ENCODE results near the gene FBXO31.
"Not testable (repeated sequence)": the region's sequence is repeated elsewhere in the genome, so short reads cannot be mapped to it uniquely, and the experiment has no call there.

FBXO31 gene

GRCh38 chr16:87391950-87392820 is 8.6 kb upstream of the FBXO31 start, which contains the start of gene MAP1LC3B:
Gene MAP1LC3B, plus strand, starts transcription at chr16:87392336. Its CDS starts 92 bp downstream, at chr16:87392428.
- Histone ChIP-seq H3K4me3 (ENCODE audit: low read length in 2 of 2) (peak within 1 kb of the TSS; percentile 87 to 90), H3K27ac (ENCODE audit: low read length) (peak within 1 kb of the TSS; percentile 96), H3K9ac (ENCODE audit: low read length in 2 of 2) (peak within 1 kb of the TSS; percentile 82 to 86), H3K36me3 (ENCODE audit: control insufficient read depth in 2 of 2, insufficient read depth in 2 of 2, low read length in 2 of 2) (no peaks in the 10 kb centered on the region), H3K4me1 (ENCODE audit: control insufficient read depth, insufficient read depth, low read length) (peaks cover 39% of the 10 kb centered on the region), H3K9me3 (ENCODE audit: control insufficient read depth in 2 of 2, low read length in 2 of 2) (no peaks in the 10 kb centered on the region), H3K27me3 (ENCODE audit: control insufficient read depth in 1 of 2, insufficient read depth in 2 of 2, low read length in 2 of 2) (no peaks in the 10 kb centered on the region)

- Histone ChIP-seq H3K27me3 (ENCODE audit: control insufficient read depth in 1 of 2, insufficient read depth in 2 of 2, low read length in 2 of 2) (no peaks in the 10 kb centered on the region), H3K36me3 (ENCODE audit: control insufficient read depth in 2 of 2, insufficient read depth in 2 of 2, low read length in 2 of 2) (no peaks in the 10 kb centered on the region), H3K4me1 (ENCODE audit: control insufficient read depth, insufficient read depth, low read length) (peaks cover 42% of the 10 kb centered on the region), H3K4me3 (ENCODE audit: low read length in 2 of 2) (peak overlapping the region; percentile 62 to 90), H3K9me3 (ENCODE audit: control insufficient read depth in 2 of 2, low read length in 2 of 2) (no peaks in the 10 kb centered on the region), H3K27ac (ENCODE audit: low read length) (peak overlapping the region; percentile 96), H3K9ac (ENCODE audit: low read length in 2 of 2) (peak overlapping the region; percentile 82 to 86)
Observed at GRCh38 chr16:87391324-87391949, 7.9 kb upstream of the FBXO31 start.

GRCh38 chr16:87390641-87391323 is 7.2 kb upstream of the FBXO31 start:
- no peaks in the 10 kb centered on the region for H3K9me3 ChIP-seq (ENCODE audit: control insufficient read depth in 2 of 2, low read length in 2 of 2)
- H3K36me3 ChIP-seq (ENCODE audit: control insufficient read depth in 2 of 2, insufficient read depth in 2 of 2, low read length in 2 of 2): no peaks in the 10 kb centered on the region
- peak overlapping the region in 1 of 2 donors; percentile 90 for H3K4me3 ChIP-seq (ENCODE audit: low read length in 2 of 2)
- H3K27ac ChIP-seq (ENCODE audit: low read length): peak overlapping the region; percentile 96
- no peaks in the 10 kb centered on the region for H3K27me3 ChIP-seq (ENCODE audit: control insufficient read depth in 1 of 2, insufficient read depth in 2 of 2, low read length in 2 of 2)
- peaks cover 42% of the 10 kb centered on the region for H3K4me1 ChIP-seq (ENCODE audit: control insufficient read depth, insufficient read depth, low read length)
- peak overlapping the region in 1 of 2 donors; percentile 86 for H3K9ac ChIP-seq (ENCODE audit: low read length in 2 of 2)

- H3K9me3 ChIP-seq (ENCODE audit: control insufficient read depth in 2 of 2, low read length in 2 of 2); H3K9ac ChIP-seq (ENCODE audit: low read length in 2 of 2); H3K27me3 ChIP-seq (ENCODE audit: control insufficient read depth in 1 of 2, insufficient read depth in 2 of 2, low read length in 2 of 2); H3K27ac ChIP-seq (ENCODE audit: low read length); H3K36me3 ChIP-seq (ENCODE audit: control insufficient read depth in 2 of 2, insufficient read depth in 2 of 2, low read length in 2 of 2); H3K4me3 ChIP-seq (ENCODE audit: low read length in 2 of 2): not testable (repeated sequence)
- H3K4me1 ChIP-seq (ENCODE audit: control insufficient read depth, insufficient read depth, low read length): peaks cover 37% of the 10 kb centered on the region
Observed at GRCh38 chr16:87389914-87390313, 6.3 kb upstream of the FBXO31 start.

- Histone ChIP-seq H3K27me3 (ENCODE audit: control insufficient read depth in 1 of 2, insufficient read depth in 2 of 2, low read length in 2 of 2) (no peaks in the 10 kb centered on the region), H3K4me3 (ENCODE audit: low read length in 2 of 2) (no peak overlapping the region), H3K27ac (ENCODE audit: low read length) (peak overlapping the region; percentile 37), H3K9ac (ENCODE audit: low read length in 2 of 2) (no peak overlapping the region), H3K36me3 (ENCODE audit: control insufficient read depth in 2 of 2, insufficient read depth in 2 of 2, low read length in 2 of 2) (no peaks in the 10 kb centered on the region), H3K9me3 (ENCODE audit: control insufficient read depth in 2 of 2, low read length in 2 of 2) (no peaks in the 10 kb centered on the region), H3K4me1 (ENCODE audit: control insufficient read depth, insufficient read depth, low read length) (peaks cover 39% of the 10 kb centered on the region)
Observed at GRCh38 chr16:87389245-87389644, 5.7 kb upstream of the FBXO31 start.

- H3K9ac ChIP-seq (ENCODE audit: low read length in 2 of 2): peak overlapping the region in 1 of 2 donors; percentile 1
- H3K27me3 ChIP-seq (ENCODE audit: control insufficient read depth in 1 of 2, insufficient read depth in 2 of 2, low read length in 2 of 2): no peaks in the 10 kb centered on the region
- no peaks in the 10 kb centered on the region for H3K9me3 ChIP-seq (ENCODE audit: control insufficient read depth in 2 of 2, low read length in 2 of 2)
- H3K27ac ChIP-seq (ENCODE audit: low read length): peak overlapping the region; percentile 88
- peak overlapping the region in 1 of 2 donors; percentile 59 for H3K4me3 ChIP-seq (ENCODE audit: low read length in 2 of 2)
- H3K36me3 ChIP-seq (ENCODE audit: control insufficient read depth in 2 of 2, insufficient read depth in 2 of 2, low read length in 2 of 2): no peaks in the 10 kb centered on the region
- H3K4me1 ChIP-seq (ENCODE audit: control insufficient read depth, insufficient read depth, low read length): peaks cover 39% of the 10 kb centered on the region
Observed at GRCh38 chr16:87388818-87389134, 5.2 kb upstream of the FBXO31 start.

GRCh38 chr16:87387942-87388817 is 4.6 kb upstream of the FBXO31 start:
- H3K4me1 ChIP-seq (ENCODE audit: control insufficient read depth, insufficient read depth, low read length): peaks cover 33% of the 10 kb centered on the region
- H3K9me3 ChIP-seq (ENCODE audit: control insufficient read depth in 2 of 2, low read length in 2 of 2): no peaks in the 10 kb centered on the region
- peak overlapping the region; percentile 1 to 59 for H3K4me3 ChIP-seq (ENCODE audit: low read length in 2 of 2)
- H3K36me3 ChIP-seq (ENCODE audit: control insufficient read depth in 2 of 2, insufficient read depth in 2 of 2, low read length in 2 of 2): no peaks in the 10 kb centered on the region
- no peaks in the 10 kb centered on the region for H3K27me3 ChIP-seq (ENCODE audit: control insufficient read depth in 1 of 2, insufficient read depth in 2 of 2, low read length in 2 of 2)
- peak overlapping the region; percentile 1 to 68 for H3K9ac ChIP-seq (ENCODE audit: low read length in 2 of 2)
- peak overlapping the region; percentile 88 for H3K27ac ChIP-seq (ENCODE audit: low read length)

- Histone ChIP-seq H3K9ac (ENCODE audit: low read length in 2 of 2) (peak overlapping the region in 1 of 2 donors; percentile 70), H3K4me1 (ENCODE audit: control insufficient read depth, insufficient read depth, low read length) (peaks cover 42% of the 10 kb centered on the region), H3K4me3 (ENCODE audit: low read length in 2 of 2) (peak overlapping the region in 1 of 2 donors; percentile 83), H3K27ac (ENCODE audit: low read length) (peak overlapping the region; percentile 85)
- H3K36me3 ChIP-seq (ENCODE audit: control insufficient read depth in 2 of 2, insufficient read depth in 2 of 2, low read length in 2 of 2); H3K9me3 ChIP-seq (ENCODE audit: control insufficient read depth in 2 of 2, low read length in 2 of 2); H3K27me3 ChIP-seq (ENCODE audit: control insufficient read depth in 1 of 2, insufficient read depth in 2 of 2, low read length in 2 of 2): not testable (repeated sequence)
Observed at GRCh38 chr16:87384875-87385167, 1.2 kb upstream of the FBXO31 start.

- peak overlapping the region; percentile 78 to 83 for H3K4me3 ChIP-seq (ENCODE audit: low read length in 2 of 2)
- no peaks in the 10 kb centered on the region for H3K27me3 ChIP-seq (ENCODE audit: control insufficient read depth in 1 of 2, insufficient read depth in 2 of 2, low read length in 2 of 2)
- no peaks in the 10 kb centered on the region for H3K9me3 ChIP-seq (ENCODE audit: control insufficient read depth in 2 of 2, low read length in 2 of 2)
- no peaks in the 10 kb centered on the region for H3K36me3 ChIP-seq (ENCODE audit: control insufficient read depth in 2 of 2, insufficient read depth in 2 of 2, low read length in 2 of 2)
- H3K4me1 ChIP-seq (ENCODE audit: control insufficient read depth, insufficient read depth, low read length): peaks cover 45% of the 10 kb centered on the region
- peak overlapping the region; percentile 85 for H3K27ac ChIP-seq (ENCODE audit: low read length)
- H3K9ac ChIP-seq (ENCODE audit: low read length in 2 of 2): peak overlapping the region; percentile 70 to 80
Observed at GRCh38 chr16:87384162-87384874, 742 bp upstream of the FBXO31 start.
